HPDE6-E6E7 (cell line): ENCODE measurements around the gene IFT22.
"Not testable (repeated sequence)": the region's sequence is repeated elsewhere in the genome, so short reads cannot be mapped to it uniquely, and the experiment has no call there.

Experiments
- DNase-seq: peaks from one replicate; pipeline ENCODE4 v3.0.0; 2011; ENCODE audit warnings: missing footprints; ENCODE audit errors: extremely low spot score

The IFT22 gene

DNA sequence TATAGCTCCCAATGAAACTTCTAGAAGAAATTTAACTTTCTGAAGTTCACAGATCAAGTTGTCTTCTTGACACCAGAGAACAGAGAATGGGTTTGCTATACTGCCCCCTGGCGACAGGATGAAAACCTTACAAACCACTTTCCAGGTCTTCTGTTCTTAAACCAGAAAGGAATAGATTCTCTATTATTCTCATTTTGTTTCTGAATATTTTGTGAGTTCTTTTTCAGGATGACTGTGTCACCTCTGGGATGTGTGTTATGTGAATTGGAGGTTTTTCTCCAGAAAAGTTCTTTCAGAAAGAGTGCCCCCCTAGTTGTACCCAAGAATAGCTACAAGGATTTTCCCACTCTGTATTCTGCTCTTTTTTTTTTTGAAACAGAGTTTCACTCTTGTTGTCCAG lies 6.3 kb downstream of the IFT22 start:
- DNase-seq: no peak

DNA sequence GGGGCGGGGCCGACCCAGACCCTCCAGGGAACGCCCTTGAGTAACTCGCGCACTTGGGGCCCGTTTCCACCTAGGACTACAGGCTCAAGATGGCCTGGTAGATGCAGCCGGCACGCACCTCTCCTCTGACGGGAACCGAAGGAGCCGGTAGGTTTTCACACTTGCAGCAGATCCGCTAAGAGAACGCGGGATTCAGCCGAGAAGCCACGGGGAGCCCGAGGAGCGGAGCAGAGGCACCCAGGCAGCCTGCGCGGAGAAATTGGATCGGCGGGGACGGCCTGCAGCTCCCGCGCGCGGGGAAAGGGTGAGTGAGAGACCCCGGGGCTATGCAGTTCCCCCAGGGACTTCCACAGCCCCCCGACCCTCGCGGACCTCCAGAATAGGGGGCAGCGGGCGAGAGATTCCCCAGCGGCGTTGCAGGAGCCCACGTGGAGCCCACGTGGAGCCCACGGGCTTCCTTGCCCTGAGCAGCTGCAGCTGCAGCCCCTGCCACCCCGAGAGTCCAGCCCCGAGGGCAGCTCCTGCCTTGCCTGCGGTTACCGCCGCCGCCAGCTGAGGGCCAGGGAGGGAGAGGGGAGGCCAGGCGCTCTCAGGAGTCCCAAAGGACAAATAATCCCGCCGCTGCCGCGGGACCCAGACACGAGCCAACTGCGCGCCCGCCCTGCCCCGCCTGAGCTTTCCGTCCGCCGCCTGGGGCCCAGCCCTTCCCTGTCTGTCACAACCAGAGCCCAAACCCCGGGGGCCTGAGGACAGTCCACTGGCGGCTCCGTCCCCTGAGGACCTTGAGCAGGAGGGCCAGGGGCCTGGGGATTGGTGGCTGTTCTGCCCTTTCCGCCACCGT lies 13.1 kb downstream of the IFT22 start:
- no peak for DNase-seq

DNA sequence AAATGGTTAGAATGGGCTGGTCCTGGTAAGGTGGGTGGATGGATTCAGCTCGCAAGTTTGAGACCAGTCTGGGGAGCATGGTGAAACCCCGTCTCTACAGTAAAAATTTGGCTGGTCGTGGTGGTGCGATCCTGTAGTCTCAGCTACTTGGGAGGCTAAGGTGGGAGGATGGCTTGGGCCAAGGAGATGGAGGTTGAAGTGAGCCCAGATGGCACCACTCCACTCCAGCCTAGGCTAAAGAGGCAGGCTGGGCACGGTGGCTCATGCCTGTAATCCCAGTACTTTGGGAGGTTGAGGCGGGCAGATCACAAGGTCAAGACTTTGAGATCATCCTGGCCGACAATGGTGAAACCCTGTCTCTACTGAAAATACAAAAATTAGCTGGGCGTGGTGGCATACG lies 15.3 kb downstream of the IFT22 start:
- DNase-seq: no peak

DNA sequence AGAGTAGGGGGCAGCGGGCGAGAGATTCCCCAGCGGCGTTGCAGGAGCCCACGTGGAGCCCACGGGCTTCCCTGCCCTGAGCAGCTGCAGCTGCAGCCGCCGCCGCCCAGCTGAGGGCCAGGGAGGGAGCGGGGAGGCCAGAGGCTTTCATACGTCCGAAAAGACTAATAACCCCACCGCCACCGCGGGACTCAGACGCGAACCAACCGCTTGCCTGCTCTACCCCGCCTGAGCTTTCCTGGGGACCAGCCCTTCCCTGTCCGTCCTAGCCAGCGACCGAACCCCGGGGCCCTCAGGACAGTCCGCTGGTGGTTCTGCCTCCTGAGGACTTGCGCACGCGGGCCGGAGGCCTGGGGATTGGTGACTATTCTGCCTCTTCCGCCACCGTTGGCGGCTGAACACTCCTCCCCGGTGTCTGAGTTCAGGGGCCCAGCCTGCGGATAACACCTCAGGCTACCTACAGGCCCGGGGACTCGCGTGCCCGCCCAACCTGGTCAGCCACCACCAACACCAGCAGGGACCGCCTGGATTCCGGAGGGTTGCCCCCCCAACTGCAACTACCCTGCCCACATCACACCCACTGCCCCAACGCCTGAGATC lies 18.4 kb downstream of the IFT22 start:
- no peak for DNase-seq

DNA sequence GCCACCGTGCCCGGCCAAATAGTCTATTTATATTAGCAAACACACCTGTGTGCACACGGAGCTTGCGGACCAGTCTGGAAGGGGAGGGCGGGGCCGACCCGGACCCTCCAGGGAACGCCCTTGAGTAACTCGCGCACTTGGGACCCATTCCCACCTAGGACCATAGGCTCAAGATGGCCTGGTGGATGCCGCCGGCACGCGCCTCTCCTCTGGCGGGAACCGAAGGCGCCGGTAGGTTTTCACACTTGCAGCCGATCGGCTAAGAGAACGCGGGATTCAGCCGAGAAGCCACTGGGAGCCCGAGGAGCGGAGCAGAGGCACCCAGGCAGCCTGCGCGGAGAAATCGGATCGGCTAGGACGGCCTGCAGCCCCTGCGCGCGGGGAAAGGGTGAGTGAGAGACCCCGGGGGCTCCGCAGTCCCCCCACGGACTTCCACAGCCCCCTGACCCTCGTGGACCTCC lies 18.9 kb downstream of the IFT22 start:
- DNase-seq: no peak

DNA sequence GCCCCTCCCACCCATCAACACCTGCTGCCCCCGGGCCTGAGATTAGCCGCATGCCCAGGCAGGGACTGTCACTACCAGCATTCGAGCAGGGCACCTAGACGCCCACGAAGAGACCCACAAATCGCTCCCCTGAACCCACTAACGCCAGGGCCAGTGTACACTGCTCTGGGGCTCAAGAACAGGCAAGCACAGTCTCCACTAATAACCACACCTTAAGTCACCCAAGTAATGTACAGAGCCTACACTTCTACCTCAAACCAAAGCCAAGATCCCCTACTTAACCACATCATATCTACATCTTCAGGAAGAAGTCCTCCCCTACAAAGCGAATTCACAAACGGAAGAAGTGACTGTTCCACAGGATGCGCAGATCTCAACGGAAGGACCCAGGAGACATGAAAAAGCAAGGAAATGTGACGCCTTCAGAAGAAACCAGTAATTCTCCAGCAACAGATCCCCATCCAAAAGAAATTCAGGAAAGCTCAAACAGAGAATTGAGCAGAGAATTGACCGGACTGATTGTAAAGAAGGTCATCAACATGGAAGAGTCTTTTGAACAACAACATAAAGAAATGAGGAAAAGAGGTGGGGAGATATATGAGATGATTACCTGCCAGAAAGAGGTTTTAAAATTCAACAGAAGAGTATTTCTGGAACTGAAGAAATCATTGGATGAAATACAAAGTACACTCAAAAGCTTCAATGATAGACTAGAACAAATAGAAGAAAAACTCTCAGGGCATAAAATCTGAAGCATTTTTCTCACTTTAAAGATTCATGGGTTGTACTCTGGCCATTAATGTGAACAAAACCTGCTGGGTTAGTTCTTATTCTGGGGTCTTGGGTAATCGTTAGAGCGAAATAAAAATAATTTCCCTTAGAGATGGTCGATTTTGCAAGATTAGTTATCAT lies 20.9 kb downstream of the IFT22 start:
- DNase-seq: no peak

DNA sequence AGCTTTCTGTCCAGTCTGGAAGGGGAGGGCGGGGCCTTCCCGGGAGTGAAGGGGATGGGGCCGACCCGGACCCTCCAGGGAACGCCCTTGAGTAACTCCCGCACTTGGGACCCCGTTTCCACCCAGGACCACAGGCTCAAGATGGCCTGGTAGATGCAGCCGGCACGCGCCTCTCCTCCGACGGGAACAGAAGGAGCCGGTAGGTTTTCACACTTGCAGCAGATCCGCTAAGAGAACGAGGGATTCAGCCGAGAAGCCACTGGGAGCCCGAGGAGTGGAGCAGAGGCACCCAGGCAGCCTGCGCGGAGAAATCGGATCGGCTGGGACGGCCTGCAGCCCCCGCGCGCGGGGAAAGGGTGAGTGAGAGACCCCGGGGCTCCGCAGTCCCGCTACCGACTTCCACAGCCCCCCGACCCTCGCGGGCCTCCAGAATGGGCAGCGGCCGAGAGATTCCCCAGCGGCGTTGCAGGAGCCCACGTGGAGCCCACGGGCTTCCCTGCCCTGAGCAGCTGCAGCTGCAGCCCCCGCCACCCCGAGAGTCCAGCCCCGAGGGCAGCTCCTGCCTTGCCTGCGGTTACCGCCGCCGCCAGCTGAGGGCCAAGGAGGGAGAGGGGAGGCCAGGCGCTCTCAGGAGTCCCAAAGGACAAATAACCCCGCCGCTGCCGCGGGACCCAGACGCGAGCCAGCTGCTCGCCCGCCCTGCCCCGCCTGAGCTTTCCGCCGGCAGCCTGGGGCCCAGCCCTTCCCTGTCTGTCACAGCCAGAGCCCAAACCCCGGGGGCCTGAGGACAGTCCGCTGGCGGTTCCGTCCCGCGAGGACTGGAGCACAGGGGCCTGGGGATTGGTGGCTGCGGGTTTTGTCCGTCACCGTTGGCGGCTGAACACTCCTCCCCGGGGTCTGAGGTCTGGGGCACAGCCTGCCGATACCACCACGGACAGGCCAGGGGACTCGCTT lies 21.8 kb downstream of the IFT22 start:
- DNase-seq: no peak

DNA sequence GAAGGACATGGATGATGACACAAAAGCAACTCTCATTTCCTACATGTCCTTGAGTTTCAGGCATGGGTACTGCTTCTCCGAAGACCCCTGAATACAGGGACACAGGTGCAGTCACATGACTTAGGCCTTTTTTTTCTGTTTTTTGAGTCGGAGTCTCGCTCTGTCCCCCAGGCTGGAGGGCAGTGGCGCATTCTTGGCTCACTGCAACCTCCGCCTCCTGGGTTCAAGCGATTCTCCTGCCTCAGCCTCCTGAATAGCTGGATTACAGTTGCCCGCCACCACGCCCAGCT lies 26.8 kb downstream of the IFT22 start:
- no peak for DNase-seq

DNA sequence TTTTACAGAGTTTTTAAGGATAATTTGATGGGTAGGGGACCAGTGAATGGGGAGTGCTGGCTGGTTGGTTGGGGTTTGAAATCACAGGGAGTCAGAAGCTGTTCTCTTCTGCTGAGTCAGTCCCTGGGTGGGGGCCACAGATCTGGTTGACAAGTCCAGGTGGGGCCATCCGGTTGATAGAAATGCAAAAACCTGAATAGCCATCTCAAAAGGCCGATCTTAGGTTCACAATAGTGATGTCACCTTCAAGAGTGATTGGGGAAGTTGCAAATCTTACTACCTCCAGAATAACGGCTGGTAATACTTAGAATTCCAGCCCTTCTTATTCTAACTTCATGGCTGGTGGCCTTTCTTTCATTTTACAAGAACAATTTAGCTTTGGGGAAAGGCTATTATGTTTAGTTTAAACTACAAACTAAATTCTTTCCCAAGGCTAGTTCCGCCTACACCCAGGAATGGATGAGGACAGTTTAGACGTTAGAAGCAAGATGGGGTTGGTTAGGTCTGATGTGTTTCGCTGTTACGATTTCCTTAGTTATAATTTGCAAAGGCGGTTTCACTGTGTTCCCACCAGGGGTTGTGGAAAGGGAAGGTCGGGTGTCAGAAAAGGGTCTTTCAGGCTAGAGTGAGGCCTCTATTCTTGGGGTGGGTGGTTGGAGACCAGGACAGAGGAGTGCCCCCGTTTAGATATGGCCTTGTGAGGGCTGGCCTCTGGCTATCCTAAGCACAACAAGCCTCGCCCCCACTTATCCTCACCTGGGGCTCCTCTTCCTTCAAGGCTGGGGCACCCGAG lies 27.4 kb downstream of the IFT22 start:
- no peak for DNase-seq

DNA sequence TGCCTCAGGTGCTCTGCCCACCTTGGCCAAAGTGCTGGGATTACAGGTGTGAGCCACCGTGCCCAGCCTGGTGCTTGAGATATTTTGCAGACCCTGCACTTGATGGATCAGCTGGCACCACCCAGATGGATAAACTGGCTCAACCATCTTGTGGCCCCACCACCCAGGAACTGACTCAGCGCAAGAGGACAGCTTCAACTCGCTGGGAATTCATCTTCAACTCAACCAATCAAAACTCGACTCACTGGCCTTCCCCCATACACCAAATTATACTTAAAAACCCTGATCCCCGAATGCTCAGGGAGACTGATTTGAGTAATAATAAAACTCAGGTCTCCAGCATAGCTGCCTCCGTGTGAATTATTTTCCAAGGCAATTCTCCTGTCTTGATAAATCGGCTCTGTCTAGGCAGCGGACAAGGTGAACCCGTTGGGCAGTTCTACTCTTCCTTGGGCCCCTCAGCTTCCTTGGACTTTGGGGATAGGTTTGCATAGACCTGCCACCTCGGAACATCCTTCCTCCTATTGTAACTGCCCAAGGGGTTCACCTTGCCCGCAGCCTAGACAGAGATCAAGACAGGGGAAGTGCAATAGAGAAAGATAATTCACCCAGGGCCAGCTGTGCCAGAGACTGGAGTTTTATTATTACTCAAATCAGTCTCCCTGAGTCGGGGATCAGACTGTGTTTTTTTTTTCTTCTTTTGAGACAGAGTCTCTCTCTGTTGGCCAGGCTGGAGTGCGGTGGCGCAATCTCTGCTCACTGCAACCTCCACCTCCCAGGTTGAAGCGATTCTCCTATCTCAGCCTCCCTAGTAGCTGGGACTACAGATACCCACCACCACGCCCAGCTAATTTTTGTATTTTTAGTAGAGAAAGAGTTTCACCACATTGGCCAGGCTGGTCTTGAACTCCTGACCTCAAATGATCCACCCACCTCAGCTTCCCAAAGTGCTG lies 28.3 kb downstream of the IFT22 start:
- DNase-seq: not testable (repeated sequence)

DNA sequence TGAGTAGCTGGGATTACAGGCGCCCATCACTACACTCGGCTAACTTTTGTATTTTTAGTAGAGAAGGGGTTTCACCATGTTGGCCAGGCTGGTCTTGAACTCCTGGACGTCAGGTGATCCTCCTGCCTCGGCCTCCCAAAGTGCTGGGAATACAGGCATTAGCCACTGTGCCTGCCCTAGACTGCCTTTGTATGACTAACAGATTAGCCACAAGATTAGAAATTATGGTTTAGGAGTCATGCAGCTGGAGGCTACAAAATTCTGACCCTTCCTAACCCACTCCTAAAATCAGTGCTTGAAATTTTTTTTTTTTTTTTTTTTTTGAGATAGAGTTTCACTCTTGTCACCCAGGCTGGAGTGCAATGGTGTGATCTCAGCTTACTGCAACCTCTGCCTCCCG lies 29.0 kb downstream of the IFT22 start:
- not testable (repeated sequence) for DNase-seq

DNA sequence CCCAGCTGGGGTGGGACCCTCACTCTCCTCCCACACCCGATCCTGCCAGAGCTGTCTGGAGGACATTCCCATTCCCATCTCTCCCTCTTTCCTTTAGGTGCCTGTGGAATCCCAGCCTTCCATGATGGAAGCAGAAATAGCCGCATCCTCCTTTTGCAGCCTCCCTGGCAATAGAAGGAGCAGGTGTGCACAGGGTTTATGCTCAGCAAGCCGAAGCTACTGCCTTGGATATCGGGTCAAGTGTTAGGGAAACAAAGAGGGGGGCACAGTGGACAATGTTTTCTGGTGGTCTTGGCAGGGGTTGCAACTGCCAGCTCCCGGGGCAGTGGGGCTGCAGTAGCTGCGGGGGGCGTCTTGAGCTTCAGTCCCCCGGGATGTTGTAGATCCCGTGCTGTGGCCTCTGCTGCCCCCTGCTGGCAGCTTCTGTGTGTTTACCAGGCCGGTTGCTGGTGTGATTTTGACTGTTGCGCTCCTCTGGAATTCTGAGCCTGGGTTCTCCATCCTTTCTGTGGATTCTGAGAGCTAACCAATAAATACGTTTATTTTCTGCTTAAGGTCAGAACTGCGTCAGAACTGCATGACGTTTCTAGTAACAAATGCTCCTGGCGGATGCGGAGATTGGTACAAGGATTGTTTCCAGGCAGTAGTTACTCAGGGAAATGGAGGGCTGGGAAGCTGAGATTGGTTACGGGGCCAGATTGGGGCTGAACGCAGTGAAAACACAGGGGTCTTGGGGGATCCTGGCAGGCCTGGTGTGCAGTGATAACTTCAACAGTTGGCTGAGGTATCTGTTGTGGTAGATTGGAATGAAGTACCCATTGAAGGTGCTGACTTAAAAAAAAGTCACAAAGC lies 31.2 kb downstream of the IFT22 start:
- not testable (repeated sequence) for DNase-seq

DNA sequence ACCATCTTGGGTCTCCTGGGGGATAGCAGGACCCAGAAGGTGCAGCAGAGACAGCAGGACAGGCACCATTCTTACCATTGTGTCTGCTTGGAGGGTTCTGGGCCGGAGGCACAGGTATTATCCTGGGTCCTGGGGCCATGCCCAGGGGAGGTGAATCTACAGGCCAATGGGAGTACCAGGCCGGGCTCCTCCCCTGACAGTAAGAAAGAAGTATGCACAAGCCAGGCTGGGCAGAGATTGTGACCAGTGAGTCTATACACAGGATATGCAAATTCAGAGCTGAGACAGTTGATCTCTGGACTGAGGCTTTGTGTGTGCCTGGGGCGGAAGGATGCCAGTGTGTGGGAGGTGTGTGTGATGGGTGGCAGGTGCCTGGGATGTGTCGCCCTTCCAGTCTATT lies 31.9 kb downstream of the IFT22 start:
- DNase-seq: not testable (repeated sequence)

DNA sequence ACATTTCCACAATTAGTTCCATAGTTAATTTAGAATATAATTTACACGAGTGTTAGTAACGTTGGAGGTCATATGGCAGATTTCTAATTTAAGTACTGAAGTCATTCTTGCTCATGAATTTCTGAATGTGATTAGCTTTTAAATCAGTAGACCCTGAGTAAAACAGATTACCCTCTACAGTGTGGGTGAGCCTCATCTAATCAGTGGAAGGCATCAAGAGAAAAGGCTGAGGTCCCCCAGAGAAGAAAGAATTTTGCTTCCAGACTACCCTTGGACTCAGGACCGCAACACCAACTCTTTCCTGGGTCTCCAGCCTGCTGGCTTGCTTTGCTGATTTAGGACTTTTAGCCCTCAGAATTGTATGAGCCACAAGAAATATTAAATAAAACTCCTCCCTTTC lies 33.2 kb downstream of the IFT22 start:
- DNase-seq: no peak

DNA sequence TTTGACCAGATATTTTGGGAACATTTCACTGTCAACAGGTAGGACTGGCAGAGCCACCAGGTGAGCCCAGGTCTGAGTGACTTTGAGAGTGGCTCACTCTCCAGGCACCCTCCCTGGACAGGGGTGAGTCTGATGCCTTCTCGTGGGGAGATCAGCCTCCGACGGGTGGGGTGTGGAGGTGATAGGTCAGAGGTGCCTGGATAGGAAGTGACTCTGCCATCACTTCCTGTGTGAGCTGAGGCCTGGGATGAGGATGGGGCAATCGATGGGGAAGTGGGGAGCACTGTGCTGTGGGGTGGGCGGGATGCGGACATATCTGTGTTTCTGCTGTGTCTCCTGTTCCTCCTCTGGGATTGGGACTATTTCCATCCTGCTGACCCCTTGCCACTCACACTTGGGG lies 34.6 kb downstream of the IFT22 start:
- DNase-seq: no peak

DNA sequence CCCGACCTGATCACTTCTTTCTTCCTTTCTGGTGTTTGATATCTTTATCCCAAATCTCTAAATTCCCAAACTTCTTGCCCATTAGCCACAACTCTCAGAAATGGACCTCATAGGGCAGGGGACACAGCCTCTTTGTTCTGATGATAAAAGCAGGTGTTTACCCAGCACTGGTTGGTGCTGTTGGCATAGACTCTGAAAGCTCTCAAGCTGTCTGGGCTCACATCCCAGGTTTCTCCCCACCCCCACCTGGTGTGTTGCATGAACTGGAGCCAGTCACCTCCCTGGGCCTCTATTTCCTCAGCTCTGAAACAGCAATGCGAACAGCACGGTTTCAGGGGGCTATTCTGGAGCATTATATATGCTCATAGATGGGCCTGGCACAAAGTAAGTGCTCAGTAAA lies 35.7 kb downstream of the IFT22 start:
- DNase-seq: not testable (repeated sequence)

DNA sequence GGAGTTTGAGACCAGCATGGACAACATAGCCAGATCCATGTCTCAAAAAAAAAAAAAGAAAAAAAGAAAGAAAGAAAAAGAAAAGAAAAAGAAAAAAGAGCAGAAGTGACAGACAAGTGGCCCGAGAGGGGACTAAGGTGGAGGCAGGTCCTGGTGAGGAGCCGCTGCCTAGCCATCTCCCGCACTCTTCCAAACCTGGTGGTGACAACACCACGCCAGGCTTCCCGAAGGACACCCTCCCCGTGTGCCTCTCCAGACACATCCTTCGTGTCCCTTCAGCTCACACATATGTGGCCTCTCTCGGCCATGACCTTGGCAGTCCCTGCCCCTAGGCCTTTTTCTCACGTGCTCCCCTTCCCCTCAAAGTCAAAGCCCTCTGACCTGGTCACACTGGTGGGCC lies 36.4 kb downstream of the IFT22 start:
- DNase-seq: no peak

DNA sequence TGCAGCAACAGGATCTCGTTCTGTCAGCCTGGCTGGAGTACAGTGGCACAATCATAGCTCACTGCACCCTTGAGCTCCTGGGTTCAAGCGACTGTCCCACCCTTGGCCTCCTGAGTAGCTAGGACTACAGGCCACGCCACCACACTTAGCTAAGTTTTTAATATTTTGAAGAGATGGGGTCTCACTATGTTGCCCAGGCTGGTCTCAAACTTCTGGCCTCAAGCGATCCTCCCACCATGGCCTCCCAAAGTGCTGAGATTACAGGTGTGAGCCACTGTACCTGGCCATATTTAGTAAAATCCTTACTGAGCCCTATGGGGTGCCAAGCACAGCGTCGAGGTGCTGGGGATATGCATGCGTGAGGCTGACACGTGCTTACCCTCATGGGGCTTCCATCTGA lies 40.7 kb downstream of the IFT22 start:
- DNase-seq: not testable (repeated sequence)
